ENCODE data around the gene MPDU1. TPM values are rescaled to one million over a fixed set of nuclear protein-coding genes. Genes with fewer than 3 reads are reported as not detected.

The MPDU1 gene
- total and polyA plus RNA-seq, 10 of the 15 experiments (the other 5 are each of a cell fraction or from before 2014, with no cell fraction given): 3.6 to 138 (median 78.9) TPM

DNA sequence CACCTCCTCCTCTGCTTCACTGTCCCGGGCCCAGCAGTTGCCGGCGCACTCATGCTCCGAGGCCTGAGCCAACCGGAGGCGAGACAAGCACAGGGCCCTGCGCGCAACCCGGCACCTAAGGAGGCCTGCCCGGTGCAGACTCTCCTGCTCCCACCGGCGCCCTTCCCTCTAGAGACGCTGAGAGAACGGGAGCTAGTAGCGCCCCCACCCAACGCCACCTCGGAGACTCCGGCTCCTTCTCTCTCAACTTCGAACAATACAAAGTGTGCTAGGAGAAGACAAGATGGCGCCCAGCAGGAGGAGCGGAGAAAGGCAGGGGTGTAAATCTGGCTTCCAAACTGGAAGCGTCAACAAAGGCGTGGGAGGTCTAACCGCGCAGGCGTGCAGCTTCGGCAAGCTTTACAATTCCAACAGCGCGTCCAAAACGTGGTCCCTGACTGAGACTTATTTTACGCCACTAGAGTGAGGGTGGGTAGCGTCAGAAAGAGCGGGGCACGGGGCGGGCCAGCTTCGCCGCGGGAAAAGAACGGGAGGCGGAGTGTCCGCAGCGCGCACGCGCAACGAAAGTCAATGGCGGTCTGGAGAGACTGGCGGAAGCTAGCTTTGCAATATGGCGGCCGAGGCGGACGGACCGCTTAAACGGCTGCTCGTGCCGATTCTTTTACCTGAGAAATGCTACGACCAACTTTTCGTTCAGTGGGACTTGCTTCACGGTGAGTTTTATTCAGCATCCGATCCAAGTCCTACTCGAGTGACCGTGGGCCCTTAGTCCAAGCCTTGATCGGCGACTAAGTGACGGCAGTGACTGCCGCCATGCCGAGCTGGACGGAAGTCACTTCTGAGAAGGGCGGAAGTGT is at the start of gene MPDU1 (continued):
- TF ChIP-seq CUX1 (IDR thresholded peaks at IDR 0.05; ENCODE audit: insufficient replicate concordance, low read depth, low read length) (no peak), LARP7 (IDR thresholded peaks at IDR 0.05) (no peak; the same call in 1 of the 2 replicates), CHD2 (IDR thresholded peaks at IDR 0.05; ENCODE audit: borderline replicate concordance, low read depth, low read length) (no peak), POLR2A (IDR thresholded peaks at IDR 0.05; ENCODE audit: low read depth, low read length) (peak; percentile 96), YY1 (IDR thresholded peaks at IDR 0.05; ENCODE audit: low read depth, low read length) (peak; percentile 96), HDGF (IDR thresholded peaks at IDR 0.05) (0 out of 2 replicates have a peak, but pooled peaks have one; percentile 10), ZNF592 (IDR thresholded peaks at IDR 0.05) (no peak), MYB (IDR thresholded peaks at IDR 0.05; ENCODE audit: borderline replicate concordance, low read depth, low read length) (no peak), TAF1 (IDR thresholded peaks at IDR 0.05; ENCODE audit: borderline replicate concordance, low read depth, low read length) (peak; percentile 97), EP300 (IDR thresholded peaks at IDR 0.05; ENCODE audit: borderline replicate concordance in 1 of 2, control insufficient read depth in 1 of 2, low read depth in 2 of 2, low read length in 2 of 2) (no peak), POLR2AphosphoS5 (IDR thresholded peaks at IDR 0.05; ENCODE audit: low read length) (peak; percentile 97), STAT1 (conservative IDR thresholded peaks at IDR 0.05) (peak; percentile 79; the same call in 1 of the 2 replicates), CBX3 (IDR thresholded peaks at IDR 0.05; ENCODE audit: borderline replicate concordance, low read depth) (no peak), NR2F1 (conservative IDR thresholded peaks at IDR 0.05) (no peak), BCL3 (IDR thresholded peaks at IDR 0.05; ENCODE audit: borderline replicate concordance, insufficient read depth, low read depth, low read length, poor library complexity, severe bottlenecking) (peak; percentile 66)

Measured in GM12878 (cell line).